ENCODE data around the gene GRK5.

The GRK5 gene

DNA sequence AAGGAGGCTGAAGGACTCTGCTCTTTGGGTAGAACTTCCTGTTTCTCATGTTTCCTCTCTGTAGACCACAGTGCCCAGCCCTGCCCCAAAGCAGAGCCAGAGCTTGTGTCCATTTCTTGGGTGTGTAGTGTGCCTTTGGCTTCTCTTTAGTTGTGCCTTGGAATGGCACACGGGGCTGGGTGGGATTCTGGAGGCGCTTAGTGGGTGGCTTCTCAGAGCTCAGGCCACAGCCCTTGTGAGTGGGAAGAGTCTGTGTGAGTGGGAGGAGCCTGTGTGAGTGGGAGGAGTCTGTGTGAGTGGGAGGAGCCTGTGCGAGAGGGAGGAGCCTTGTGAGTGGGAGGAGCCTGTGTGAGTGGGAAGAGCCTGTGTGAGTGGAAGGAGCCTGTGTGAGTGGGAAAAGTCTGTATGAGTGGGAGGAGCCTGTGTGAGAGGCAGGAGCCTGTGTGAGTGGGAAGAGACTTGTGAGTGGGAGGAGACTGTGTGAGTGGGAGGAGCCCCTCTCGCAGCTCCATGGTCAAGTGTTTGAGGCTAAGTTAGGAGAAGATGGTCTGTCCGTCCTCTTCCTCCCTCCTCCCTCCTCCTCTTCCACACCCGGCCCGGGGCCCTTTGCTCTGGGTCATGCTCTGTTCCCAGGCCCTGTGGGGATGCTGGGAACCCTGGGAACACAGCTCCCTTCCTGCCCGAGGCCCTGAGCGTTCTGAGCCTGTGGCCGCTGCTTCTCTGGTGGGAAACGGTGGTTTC lies 153.0 kb downstream of the GRK5 start:
- no peak for DNase-seq (ENCODE audit: low read depth)

DNA sequence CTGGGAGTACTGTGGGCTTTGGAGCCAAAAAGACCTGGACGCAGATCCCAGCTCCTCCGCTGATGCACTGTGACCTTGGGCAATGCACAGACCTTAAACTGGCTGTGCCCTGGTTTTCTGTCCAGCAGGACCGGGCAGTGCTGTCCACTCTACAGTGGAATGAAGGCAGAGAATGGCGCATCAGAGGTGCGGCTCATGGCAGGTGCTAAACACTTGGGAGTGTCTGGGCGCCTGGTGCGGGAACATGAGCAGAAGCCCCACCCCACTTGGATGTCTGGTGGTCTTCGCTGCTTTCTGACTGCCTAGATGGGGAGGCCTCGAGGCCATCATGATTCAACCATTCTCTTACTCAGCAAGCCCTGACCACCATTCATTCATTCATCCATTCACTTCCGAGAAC lies 153.7 kb downstream of the GRK5 start:
- DNase-seq (ENCODE audit: low read depth), result no peak

DNA sequence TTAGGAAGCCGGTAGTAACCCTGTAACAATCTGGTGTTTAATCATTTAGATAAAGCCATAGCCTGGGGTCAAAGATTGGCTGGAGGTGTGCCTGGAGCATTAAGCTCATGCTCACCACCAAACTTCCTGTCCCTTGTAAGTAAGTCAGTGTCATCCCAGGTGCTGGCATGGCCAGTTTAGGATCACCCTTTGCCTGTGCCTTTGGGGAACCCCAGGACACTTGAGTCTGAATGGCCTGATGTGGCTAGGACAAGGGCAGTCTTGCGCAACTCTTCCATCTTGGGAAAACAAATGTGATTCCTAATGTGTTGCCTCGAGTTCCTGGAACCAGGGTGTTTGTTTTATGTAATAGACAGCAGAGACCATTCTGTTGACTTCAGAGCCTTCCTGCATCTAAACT lies 154.8 kb downstream of the GRK5 start:
- DNase-seq (ENCODE audit: low read depth), result no peak

DNA sequence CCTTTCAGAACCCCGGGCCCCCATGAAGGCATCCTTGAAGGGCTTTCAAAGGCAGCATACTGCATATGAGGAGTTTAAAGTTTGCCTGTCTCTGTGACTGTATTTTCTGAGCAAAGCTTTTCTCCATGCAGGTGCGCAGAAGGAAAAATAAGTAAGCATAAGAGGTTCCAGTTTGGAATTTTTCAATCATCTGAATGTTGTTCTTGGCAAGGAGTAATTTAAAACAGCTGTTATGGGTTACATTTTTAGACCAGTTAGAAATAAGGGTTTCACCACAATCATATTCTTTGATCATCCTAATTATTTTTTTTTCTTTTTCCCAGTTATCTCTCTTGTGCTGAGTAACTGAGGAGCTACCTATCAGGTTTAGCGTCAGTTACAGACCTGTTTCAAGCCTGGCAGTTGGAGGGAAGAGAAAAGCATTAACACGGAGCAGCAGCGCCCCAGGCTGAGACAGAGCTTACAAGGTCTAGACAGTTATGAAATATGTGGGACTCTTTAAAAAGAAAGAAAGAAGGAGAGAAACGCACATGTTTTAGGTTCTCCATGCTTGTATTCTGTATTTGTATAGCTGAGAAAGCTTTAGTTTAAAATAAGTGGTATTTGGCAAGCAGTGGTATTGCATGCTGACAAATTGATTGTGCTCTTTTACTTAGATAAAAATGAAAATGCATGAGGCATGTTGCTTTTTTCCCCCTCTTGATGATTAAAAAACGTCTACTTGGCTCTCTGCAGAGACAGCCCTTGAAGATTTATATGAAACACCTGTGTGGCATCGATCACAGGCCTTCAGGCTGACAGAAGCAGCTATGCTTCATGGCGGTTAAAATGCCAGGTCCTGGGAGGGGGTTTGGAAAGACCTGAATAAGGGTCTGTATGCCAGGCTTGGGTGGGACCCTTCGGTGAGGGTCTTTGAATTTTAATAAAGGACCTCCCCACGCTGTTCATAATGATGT lies 157.6 kb downstream of the GRK5 start:
- no peak for DNase-seq (ENCODE audit: low read depth)

DNA sequence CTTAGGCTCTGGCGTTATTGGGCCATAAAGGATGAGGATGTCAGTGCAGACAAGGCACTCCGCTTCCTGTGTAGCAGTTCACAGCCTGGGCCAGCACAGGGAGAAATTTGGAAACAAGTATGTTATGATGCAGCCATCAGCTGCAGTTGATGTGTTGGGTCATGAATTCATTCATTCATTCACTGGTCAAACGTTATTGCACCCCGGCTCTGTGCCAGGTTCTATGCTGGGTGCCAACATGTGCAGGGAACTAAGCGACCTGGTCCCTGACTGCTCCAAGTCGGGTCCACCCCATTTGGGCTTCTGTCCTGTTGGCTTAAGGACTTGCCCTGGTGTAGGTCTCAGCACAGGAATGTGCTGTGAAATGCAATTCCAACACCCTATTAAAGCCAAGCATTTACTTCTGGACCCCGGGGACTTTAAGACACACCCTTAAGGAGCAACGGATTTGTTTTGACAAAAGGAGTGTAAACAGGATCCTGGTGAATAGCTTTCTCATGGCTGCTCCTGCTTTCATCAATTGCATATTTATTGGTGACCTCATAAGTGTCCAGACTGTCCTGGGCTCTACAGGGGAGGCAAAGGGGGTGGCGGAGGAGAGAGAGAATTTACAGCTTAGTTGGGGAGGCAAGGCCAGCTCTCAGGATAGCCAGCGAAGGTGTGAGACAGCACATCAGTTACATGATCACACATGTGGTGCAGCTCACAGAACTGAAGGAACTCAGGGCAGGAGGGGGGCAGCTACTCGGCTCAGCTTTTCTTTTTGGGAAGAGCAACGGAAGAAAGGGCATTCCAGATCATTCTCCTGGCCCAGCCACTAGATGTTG lies 158.6 kb downstream of the GRK5 start:
- no peak for DNase-seq (ENCODE audit: low read depth)

DNA sequence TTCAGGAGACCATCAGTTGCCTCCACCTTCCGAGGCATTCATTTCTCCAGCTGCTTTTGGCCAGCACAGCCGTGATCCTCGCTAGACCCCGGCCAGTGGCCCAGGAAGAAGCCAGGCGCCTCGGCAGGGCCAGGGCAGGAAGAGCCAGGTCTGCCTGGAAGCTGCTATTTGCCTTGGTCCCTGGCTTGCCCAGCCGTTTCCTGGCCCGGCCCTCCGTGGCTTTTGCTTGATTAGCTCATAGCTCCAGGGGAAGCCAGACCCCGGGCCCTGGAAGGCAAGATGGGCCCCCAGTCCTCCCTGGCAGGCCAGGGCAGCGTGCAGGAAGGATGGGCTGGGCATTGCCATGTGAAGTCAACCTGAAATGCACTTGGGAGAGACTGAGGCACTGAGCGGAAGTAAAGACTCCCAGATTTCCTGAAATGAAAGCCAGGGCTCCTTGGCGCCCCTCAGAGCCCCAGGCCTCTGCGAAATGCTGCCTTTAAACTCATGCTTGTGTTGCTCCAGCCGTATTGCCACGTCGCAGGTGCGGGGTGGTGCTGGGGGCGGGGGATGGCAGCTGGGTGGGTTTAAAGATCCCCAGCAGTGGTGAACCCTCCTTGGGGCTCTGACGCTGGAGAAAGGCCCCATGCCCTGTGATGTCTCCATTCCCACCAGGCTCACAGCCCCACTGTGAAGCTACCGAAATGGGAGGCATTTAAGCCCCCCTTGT lies 160.6 kb downstream of the GRK5 start:
- no peak for DNase-seq (ENCODE audit: low read depth)

DNA sequence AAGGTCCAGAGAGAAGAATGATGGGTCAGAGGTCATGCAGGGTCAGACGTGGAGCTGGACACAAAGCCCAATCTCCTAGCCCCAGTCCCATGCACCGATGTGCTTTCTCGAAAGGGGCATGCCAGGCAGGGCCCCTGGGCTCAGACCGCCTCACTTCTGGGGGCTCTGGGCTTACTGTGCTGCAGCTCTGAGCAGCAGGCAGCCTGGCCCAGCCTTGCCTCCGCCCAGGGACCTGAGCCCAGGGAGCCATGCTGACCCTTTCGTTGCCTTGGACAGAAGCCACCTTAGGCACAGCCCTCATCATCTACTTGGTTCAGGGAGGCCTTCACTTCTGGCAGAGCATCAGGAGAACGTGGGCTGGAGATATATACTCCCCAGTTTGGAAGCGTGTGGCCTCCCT lies 161.2 kb downstream of the GRK5 start:
- no peak for DNase-seq (ENCODE audit: low read depth)

DNA sequence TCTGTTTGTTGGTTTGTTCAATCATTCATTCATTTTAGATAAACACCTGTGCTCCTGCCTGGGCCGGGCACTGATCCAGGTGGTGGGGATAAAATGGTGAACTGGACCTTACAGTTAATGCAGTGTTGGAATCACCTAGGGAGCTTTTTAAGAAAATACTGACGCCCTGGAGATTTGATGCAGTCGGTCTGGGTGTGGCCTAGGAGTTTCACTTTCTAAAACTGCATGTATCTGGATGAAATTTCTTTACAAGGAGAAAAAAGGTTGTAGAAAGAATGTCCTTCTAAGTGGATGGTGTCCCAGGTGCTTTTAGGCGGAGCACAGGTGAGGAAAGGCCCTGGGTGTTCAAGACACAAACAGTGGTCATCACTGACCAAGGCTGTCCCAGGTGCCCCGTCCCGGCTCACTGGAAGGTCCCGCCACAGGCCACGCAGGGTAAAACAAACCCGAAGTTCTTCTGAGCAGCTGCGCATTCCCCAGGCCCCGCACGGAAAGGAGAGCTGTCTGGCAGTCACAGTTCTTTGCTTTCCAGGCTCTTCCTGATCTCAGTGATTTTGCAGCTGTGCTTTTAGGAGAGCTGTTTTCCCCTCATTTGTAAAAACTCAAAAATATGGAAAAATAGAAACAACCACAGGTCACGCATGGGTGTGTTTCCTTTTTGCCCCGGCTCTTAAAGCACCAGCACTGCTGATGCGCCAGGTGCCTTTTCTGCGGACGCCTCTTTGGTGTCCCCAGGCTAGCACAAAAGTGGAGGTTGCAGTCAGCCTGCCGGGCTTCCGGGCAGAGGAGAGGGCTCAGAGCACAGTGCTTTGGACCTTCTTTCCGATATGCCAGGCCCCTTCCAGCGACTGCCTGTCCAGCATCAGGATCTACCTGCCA lies 161.9 kb downstream of the GRK5 start:
- no peak for DNase-seq (ENCODE audit: low read depth)

DNA sequence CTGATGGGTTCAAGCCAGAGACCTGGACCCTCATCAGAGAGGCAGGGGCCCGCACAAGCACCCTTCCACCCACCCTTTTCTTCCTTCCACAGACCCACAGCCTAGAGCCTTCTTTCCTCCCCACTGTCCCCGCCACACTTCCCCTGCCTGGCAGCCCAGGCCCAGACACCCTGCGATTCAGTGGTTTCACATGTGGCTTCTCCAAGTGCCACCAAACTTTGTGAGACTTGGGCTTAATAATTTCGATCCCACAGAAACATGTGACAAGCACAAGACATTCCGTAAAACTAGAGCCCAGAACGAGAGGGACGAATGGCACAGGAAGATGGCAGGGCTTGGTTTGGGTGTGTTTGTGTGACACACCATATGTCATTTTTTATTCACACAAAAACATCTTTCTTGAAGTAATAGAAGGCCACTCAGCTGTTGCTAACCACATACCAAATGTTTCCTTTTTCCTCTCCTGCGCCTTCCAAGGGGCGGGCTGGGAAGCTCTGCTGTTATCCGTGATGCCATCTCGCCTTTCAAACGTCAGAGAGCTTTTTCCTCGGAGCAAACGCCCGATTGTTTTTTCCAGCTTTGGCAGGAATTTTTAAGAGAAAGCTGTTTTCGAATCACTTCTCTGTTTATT lies 162.9 kb downstream of the GRK5 start:
- no peak for DNase-seq (ENCODE audit: low read depth)

DNA sequence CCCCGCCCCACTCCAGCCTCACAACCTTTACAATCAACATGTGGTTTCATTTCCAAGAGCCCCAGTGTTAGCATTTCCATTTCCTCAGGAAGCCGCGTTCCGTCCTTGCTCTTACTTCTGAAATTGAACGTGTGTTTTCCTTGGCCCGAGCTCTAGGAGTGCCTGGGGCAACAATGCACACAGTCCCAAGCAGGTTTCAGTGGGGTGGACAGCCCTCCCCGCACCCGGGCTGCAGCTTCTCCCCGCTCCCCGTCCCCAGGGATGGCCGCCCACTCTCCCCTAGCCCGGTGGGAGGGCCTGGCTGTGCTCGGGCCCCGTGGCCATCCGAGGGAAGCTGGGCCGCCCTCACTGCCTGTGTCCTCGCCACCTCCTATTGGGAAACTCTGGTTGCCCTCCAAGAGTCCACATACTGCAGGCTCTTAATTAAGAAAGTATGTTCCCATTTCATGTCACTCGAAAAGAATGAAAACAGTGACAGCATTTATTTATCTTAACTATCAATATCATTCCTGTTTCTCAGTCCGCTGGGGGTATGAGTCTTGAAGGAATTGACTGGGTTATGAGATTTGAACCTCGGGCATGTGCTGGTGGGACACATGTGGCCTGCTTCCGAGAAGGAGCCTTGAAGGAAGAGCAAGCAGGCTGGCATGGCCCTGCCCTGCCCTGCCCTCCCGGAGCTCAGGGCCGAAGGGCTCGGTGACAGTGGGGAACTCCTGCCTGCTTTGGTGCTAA lies 163.8 kb downstream of the GRK5 start:
- DNase-seq (ENCODE audit: low read depth), result no peak

DNA sequence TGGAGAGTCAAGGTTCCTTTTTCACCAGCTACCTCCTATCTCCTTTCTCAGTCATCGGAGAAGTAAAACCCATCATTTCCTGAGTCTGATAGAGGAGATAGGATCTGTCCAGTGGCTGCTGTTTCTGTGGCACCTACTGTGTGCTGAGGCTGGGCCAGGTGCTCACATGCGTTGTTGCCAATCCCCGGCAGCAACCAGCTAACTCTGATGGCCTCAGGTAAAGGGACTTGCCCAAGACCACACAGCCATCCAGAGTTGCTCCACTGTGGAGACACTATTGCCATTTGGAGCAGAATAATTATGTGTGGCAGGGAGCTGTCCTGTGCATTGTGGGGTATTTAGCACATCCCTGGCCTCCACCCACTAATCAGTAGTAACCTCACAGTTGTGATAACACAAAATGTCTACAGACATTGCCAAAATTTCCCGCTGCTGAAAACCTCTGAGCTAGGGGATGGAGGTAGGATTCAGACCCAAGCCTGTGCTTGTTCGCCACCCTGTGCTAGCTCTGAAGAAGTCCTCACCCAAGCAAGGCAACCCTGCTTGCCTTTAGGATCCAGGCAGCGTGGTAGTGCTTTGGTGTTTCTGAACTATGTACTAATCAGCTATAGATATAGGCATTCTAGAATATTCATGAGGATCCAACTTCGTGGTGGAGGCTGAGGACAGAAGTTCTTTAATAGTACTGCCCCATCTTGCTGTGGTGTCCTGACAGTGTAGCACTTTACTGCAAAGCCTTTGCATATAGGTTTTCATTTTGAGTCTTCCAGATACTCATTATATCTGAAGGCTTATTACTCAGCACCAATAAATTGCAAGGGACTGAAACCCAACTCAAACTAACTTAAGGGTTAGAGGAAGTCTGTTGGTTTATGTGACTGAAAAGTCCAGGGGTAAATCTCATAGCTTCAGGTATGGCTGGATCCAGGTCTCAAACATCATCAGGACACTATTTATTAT lies 164.6 kb downstream of the GRK5 start:
- DNase-seq (ENCODE audit: low read depth), result no peak

DNA sequence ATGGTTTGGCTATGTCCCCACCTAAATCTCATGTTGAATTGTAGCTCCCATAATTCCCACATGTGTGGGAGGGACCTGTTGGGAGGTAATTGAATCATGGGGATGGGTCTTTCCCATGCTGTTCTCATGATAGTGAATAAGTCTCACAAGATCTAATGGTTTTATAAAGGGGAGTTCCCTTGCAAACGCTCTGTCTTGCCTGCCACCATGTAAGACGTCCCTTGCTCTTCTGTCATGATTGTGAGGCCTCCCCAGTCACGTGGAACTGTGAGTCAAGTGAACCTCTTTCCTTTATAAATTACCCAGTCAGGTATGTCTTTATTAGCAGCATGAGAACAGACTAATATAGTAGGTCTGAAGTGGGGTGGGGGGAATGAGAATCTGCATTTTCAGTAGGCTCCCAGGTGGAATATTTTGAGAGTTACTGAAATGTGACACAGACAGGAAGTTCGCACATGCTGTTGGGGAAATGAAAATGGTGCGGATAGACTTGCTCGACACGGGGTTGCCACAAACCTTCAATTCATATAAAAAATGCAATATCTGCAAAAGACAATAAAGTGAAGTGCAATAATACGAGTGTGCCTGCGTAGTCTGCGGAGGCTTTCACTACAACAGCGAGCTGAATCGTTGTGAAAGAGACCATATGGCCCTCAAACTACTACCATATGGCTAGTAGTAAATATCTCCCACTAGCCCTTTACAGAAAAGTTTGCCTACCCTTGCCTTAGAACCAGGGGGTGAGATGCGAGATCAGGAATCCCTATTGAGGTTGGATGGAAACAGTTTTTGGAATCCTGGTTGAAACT lies 166.1 kb downstream of the GRK5 start:
- no peak for DNase-seq (ENCODE audit: low read depth)

DNA sequence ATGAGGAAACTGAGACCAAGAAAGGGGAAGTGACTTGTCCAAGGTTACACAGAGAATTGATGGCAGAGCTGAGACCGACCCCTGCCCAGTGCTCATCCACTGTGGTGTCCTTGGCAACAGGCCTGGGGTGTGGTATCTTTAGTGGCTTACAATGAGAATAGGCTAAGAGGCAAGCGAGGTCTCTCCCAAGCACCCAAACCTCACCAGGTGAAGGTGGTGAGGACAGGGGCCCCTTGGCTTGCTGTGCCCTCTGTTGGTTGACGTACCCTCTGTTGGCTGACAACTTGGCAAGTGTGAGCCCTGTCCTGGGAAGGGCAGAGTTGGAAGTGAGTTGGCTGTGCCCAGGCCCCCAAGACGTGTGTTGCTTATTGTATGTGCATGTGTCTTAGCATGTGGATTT lies 166.9 kb downstream of the GRK5 start:
- no peak for DNase-seq (ENCODE audit: low read depth)

DNA sequence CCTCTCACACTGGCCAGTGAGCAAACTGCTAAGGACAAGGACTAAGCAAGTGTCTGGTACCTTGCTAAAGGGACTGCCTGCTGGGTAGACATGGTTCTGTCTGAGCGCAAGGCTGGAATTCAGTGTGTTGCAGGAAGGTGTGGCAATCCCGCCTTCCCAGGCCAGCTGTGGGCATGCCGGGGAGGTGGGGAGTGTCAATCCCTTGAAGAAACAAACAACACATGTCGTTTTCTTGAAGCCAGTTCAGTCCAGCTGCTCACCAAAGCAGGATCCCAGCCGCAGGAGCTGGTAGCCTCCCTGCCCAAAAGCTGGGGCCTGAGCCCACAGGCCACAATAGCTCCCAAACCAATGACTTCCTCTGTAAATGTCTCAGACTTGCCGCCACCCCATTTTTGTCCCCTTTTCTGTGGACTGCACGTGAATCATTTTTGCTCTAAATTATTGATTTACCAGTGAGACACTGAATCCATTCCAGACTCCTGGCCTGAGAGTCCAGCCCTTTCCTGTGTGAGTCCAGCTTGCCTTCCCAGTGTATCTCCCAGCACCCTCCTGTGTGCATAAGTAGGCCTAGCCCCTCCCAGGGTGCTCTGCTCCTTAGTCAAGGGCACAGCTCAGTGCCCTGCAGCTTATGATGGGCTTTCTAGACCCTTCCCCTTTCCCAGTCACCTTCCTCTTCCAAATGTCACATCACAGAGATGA lies 168.4 kb downstream of the GRK5 start:
- no peak for DNase-seq (ENCODE audit: low read depth)

DNA sequence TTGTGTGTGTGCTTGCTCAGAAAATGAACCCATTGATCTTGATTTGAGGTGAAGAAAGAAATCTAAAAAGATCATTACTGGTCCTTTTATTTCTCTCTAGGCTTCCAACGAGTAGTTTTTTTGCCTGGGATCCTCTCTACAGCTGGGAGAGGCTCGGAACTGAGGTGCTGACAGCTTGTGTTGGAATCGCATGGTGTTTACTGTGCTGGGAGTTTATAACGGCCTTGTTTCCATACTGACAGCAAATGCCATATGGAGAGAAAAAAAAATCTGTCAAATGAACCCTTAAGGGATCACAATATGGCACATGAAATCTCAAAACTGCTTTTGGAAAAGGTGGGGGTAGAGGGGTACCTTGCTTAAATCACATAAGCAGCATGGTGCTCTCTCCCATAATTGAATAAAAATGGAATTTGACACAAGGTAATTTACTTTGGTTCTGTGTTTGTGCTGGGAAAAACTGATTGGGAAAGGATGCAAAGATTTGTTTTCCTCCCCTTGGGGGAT lies 170.1 kb downstream of the GRK5 start:
- DNase-seq (ENCODE audit: low read depth), result no peak

DNA sequence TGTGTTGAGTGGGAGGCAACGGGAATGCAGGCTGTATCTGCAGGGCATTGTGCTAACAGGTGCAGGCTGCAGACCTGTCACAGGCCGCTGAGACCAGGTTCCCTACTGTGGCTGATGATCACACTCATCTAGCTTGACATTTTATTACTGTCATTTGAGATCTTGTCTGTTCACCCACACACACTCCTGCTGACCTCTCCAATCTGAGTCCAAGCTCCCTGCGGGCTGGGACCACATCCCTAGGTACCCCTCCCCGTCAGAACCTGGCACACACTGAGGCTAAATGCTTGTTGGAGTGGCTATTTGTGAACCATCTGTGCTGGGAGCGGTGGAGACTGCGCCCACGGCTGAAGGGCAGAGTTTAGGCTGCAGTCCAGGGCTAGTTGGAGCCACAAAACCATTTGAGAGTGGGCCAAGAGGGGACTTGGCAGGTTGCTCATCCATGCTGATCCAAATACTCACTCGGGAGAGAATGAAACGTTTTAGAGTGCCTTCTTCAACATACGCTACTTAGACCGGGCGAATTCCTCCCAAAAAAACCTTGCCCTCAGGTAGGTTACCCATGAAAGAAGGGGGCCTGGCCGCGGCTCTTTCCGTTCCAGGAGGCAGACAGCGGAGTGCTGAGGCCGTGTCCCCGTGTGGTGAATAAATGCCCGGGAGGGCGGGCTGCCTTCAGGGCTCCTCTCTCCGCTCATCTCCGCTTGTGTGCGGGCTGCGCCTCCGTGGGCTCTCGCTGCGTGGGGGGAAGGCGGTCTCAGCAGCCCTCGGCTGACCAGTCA lies 170.8 kb downstream of the GRK5 start:
- DNase-seq (ENCODE audit: low read depth), result no peak
